SK-N-SH treated with all-trans-retinoic acid at 6 μM for 48 hours (cell line): ENCODE data around the gene RAB3GAP2.
A peak's percentile ranks its signal among the peaks of the same experiment; 100 is the strongest.

Experiments used
- ATAC-seq: fragments of 200-7000 bp; cut with Tn5 transposase; 3 replicates; pipeline ENCODE4 v1.9.1; 2020; ENCODE audit warnings: mild to moderate bottlenecking, moderate library complexity
- ARNTL ChIP-seq: fragments of 450-650 bp; formaldehyde crosslinking; IDR thresholded peaks from 2 replicates; pipeline ENCODE4 v1.5.0; 2020; ENCODE audit warnings: low read depth, mild to moderate bottlenecking, moderate library complexity, borderline replicate concordance
- BACH2 ChIP-seq: fragments of 250-450 bp; sonication (Bioruptor Pico); IDR thresholded peaks from 2 replicates; pipeline ENCODE4 v1.9.0; 2021; ENCODE audit warnings: mild to moderate bottlenecking, borderline replicate concordance
- CREB5 ChIP-seq: fragments of 250-450 bp; sonication (Bioruptor Pico); IDR thresholded peaks from 2 replicates; pipeline ENCODE4 v1.5.1; 2020; ENCODE audit warnings: low read depth, mild to moderate bottlenecking, moderate library complexity
- ESRRG ChIP-seq: fragments of 250-450 bp; sonication (Bioruptor Pico); IDR thresholded peaks from 2 replicates; pipeline ENCODE4 v1.6.1; 2021; ENCODE audit warnings: mild to moderate bottlenecking
- ISL1 ChIP-seq: fragments of 250-450 bp; sonication (Bioruptor Pico); IDR thresholded peaks from 2 replicates; pipeline ENCODE4 v2.1.2; 2022; ENCODE audit warnings: mild to moderate bottlenecking, moderate library complexity
- OSR1 ChIP-seq: fragments of 250-450 bp; sonication (Bioruptor Pico); IDR thresholded peaks from 2 replicates; pipeline ENCODE4 v1.8.0; 2022; ENCODE audit warnings: moderate library complexity, mild to moderate bottlenecking, inconsistent platforms
- POU6F1 ChIP-seq: fragments of 250-450 bp; sonication (Bioruptor Pico); IDR thresholded peaks from 2 replicates; pipeline ENCODE4 v1.8.0; 2021; ENCODE audit warnings: low read depth, mild to moderate bottlenecking, moderate library complexity, borderline replicate concordance
- PPARA ChIP-seq: fragments of 250-450 bp; sonication (Bioruptor Pico); IDR thresholded peaks from 2 replicates; pipeline ENCODE4 v1.5.0; 2020; ENCODE audit warnings: mild to moderate bottlenecking, borderline replicate concordance
- RARB ChIP-seq: fragments of 250-450 bp; sonication (Bioruptor Pico); IDR thresholded peaks from 2 replicates; pipeline ENCODE4 v1.8.0; 2021; ENCODE audit warnings: mild to moderate bottlenecking, moderate library complexity
- SNAI2 ChIP-seq: fragments of 250-450 bp; sonication (Bioruptor Pico); IDR thresholded peaks from 2 replicates; pipeline ENCODE4 v1.5.0; 2020; ENCODE audit warnings: mild to moderate bottlenecking, moderate library complexity
- TCF4 ChIP-seq: fragments of 250-450 bp; sonication (Bioruptor Pico); IDR thresholded peaks from 2 replicates; pipeline ENCODE4 v1.8.0; 2021; ENCODE audit warnings: mild to moderate bottlenecking, moderate library complexity, borderline replicate concordance
- TOX ChIP-seq: fragments of 250-450 bp; sonication (Bioruptor Pico); IDR thresholded peaks from 2 replicates; pipeline ENCODE4 v1.8.0; 2021; ENCODE audit warnings: mild to moderate bottlenecking, moderate library complexity, borderline replicate concordance
- TSHZ2 ChIP-seq: fragments of 250-450 bp; sonication (Bioruptor Pico); IDR thresholded peaks from 2 replicates; pipeline ENCODE4 v1.5.0; 2020; ENCODE audit warnings: mild to moderate bottlenecking, moderate library complexity
- ZC3H10 ChIP-seq: fragments of 250-450 bp; sonication (Bioruptor Pico); IDR thresholded peaks from 2 replicates; pipeline ENCODE4 v1.5.1; 2021; ENCODE audit warnings: mild to moderate bottlenecking, moderate library complexity
- ZFP3 ChIP-seq: fragments of 250-450 bp; sonication (Bioruptor Pico); IDR thresholded peaks from 2 replicates; pipeline ENCODE4 v1.5.0; 2020; ENCODE audit warnings: mild to moderate bottlenecking, moderate library complexity
- ZFP30 ChIP-seq: fragments of 450-650 bp; formaldehyde crosslinking; IDR thresholded peaks from 2 replicates; pipeline ENCODE4 v1.5.0; 2022; ENCODE audit warnings: mild to moderate bottlenecking, moderate library complexity
- ZNF70 ChIP-seq: fragments of 450-650 bp; formaldehyde crosslinking; IDR thresholded peaks from 2 replicates; pipeline ENCODE4 v1.5.0; 2020; ENCODE audit warnings: mild to moderate bottlenecking, moderate library complexity
- ZNF8 ChIP-seq: fragments of 450-650 bp; formaldehyde crosslinking; IDR thresholded peaks from 2 replicates; pipeline ENCODE4 v1.5.0; 2020; ENCODE audit warnings: mild to moderate bottlenecking, moderate library complexity
- TF ChIP-seq, protein P1 (sequence below): fragments of 250-450 bp; sonication (Bioruptor Pico); IDR thresholded peaks from 2 replicates; pipeline ENCODE4 v1.5.1; 2021; ENCODE audit warnings: mild to moderate bottlenecking, moderate library complexity
- TF ChIP-seq, protein P2 (sequence below): fragments of 250-450 bp; sonication (Bioruptor Pico); IDR thresholded peaks from 2 replicates; pipeline ENCODE4 v1.8.0; 2020; ENCODE audit warnings: mild to moderate bottlenecking, moderate library complexity, borderline replicate concordance

RAB3GAP2 gene

DNA sequence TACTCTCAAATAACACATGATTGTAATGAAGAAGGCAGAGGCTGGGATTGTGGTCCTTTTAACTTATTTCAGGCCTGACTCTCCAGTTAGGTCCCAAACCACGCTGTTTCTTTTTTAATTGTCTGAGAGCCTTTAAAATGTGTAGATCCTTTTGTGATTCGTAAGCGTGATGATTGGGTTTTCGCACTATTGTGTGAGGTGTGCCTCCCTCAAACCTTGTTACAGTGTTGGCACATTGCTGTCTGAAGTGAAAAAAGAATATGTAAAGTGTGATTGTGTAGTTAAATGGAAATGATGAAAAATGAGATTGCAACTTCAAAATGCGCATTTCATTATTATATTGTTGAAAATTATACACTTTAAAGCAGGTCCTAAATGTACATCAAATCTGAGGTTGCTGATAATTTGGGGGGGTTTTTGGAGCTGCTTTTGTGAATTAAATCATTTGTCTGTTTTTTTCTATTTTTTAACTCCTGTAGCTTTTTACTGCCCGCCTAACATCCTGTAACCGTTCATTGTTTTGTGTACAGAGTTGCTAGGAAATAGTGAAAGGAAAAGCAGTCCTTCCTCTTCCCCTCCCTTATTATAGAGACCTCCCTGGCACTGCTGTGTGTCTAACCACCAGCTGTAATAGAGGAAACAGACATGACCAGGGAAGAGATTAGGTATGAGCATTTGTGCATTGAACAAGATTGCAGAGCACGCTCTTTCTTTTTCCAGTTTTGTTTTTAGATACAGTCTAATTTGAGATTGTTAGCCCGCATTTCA, 135.1 kb downstream of the RAB3GAP2 start:
- no peak for TF ChIP-seq ZFP3
- TF ChIP-seq OSR1 (CRISPR knock-in tag): no peak
- TF ChIP-seq TCF4 (CRISPR knock-in tag): no peak
- no peak for TF ChIP-seq ARNTL
- TF ChIP-seq CREB5 (CRISPR knock-in tag): no peak
- TF ChIP-seq ZNF70 (CRISPR knock-in tag): no peak
- TF ChIP-seq, protein P1, sequence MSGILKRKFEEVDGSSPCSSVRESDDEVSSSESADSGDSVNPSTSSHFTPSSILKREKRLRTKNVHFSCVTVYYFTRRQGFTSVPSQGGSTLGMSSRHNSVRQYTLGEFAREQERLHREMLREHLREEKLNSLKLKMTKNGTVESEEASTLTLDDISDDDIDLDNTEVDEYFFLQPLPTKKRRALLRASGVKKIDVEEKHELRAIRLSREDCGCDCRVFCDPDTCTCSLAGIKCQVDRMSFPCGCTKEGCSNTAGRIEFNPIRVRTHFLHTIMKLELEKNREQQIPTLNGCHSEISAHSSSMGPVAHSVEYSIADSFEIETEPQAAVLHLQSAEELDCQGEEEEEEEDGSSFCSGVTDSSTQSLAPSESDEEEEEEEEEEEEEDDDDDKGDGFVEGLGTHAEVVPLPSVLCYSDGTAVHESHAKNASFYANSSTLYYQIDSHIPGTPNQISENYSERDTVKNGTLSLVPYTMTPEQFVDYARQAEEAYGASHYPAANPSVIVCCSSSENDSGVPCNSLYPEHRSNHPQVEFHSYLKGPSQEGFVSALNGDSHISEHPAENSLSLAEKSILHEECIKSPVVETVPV (CRISPR knock-in tag): no peak
- TF ChIP-seq RARB (CRISPR knock-in tag): no peak
- TF ChIP-seq ZNF8 (CRISPR knock-in tag): no peak
- no peak for TF ChIP-seq ISL1 (CRISPR knock-in tag)
- no peak for TF ChIP-seq ZFP30
- no peak for TF ChIP-seq ZC3H10 (CRISPR knock-in tag)
- no peak for TF ChIP-seq SNAI2 (CRISPR knock-in tag)
- TF ChIP-seq ESRRG (CRISPR knock-in tag): no peak
- TF ChIP-seq POU6F1: no peak
- ATAC-seq: no peak

DNA sequence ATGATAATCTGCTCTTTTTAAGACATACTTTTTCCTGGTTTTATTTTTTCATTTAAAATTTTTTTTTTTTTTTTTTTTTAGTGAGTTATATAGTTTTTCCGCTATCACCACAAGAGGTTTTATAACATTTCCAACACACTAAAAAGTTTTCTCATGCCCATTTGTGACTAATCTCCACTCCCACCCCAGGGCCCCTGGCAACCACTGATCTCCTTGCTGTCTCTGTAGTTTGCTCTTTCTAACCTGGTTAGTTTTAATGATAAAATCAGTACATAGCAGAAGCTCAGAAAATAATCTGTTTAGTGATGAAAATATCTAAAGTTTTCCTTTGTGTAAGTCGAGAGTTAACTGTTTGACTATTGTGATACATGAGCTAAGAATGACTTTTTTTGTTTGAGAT, 136.5 kb downstream of the RAB3GAP2 start:
- ATAC-seq: peak; percentile 57
- TF ChIP-seq TSHZ2 (CRISPR knock-in tag): no peak
- no peak for TF ChIP-seq BACH2 (CRISPR knock-in tag)
- TF ChIP-seq OSR1 (CRISPR knock-in tag): no peak
- no peak for TF ChIP-seq ZNF70 (CRISPR knock-in tag)
- TF ChIP-seq, protein P2, sequence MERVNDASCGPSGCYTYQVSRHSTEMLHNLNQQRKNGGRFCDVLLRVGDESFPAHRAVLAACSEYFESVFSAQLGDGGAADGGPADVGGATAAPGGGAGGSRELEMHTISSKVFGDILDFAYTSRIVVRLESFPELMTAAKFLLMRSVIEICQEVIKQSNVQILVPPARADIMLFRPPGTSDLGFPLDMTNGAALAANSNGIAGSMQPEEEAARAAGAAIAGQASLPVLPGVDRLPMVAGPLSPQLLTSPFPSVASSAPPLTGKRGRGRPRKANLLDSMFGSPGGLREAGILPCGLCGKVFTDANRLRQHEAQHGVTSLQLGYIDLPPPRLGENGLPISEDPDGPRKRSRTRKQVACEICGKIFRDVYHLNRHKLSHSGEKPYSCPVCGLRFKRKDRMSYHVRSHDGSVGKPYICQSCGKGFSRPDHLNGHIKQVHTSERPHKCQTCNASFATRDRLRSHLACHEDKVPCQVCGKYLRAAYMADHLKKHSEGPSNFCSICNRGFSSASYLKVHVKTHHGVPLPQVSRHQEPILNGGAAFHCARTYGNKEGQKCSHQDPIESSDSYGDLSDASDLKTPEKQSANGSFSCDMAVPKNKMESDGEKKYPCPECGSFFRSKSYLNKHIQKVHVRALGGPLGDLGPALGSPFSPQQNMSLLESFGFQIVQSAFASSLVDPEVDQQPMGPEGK (CRISPR knock-in tag): no peak
- TF ChIP-seq, all 23 proteins: peak for 0

DNA sequence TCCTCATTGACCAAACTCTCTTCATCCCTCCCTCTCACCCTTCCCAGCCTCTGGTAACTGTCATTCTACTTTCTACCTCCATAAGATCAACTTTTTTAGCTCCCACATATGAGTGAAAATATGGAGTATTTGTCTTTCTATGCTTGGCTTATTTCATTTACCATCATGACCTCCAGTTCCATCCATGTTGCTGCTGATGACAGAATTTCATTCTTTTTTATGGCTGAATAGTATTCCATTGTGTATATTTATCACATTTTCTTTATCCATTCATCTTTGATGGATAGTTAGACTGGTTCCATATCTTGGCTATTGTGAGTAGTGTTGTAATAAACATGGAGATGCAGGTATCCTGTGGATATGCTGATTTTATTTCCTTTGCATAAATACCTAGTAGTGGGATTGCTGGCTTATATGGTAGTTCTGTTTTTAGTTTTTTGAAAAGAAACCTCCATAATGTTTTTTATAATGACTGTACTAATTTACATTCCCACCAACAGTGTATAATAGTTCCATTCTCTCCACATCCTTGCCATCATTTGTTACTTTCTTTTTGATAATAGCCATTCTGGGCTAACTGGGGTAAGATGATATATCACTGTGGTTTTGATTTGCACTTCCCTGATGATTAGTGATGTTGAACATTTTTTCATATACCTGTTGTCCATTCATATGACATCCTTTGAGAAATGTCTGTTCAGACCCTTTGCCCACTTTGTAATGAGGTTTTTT, 142.6 kb downstream of the RAB3GAP2 start:
- ATAC-seq: no peak
- TF ChIP-seq ARNTL: no peak
- TF ChIP-seq ZNF8 (CRISPR knock-in tag): no peak
- no peak for TF ChIP-seq ISL1 (CRISPR knock-in tag)
- no peak for TF ChIP-seq PPARA (CRISPR knock-in tag)
- TF ChIP-seq ZFP3: no peak
- TF ChIP-seq TOX: no peak
- no peak for TF ChIP-seq ESRRG (CRISPR knock-in tag)
- no peak for TF ChIP-seq CREB5 (CRISPR knock-in tag)
- no peak for TF ChIP-seq TSHZ2 (CRISPR knock-in tag)
- TF ChIP-seq, all 23 proteins: peak for 0
